PC-3 (cell line): ENCODE data around the gene ARHGAP42.

Source experiments
- EZH2 ChIP-seq: fragments of 300-600 bp; sonication (generic); IDR thresholded peaks from one replicate; pipeline ENCODE4 v1.6.1; 2017; ENCODE audit warnings: antibody characterized with exemption, mild to moderate bottlenecking, low read length; ENCODE audit not compliant: unreplicated experiment
- EZH2phosphoT487 ChIP-seq: fragments of 300-600 bp; sonication (generic); IDR thresholded peaks from 2 replicates; pipeline ENCODE4 v1.6.1; 2018; ENCODE audit warnings: mild to moderate bottlenecking, antibody characterized with exemption, low read length, borderline replicate concordance
- TF ChIP-seq, protein P1 (sequence below): fragments of 300-600 bp; sonication (generic); conservative IDR thresholded peaks from 2 replicates; pipeline ENCODE4 v1.5.1; 2017; ENCODE audit warnings: antibody characterized with exemption, low read depth, mild to moderate bottlenecking, low read length

- TF ChIP-seq, protein P1, sequence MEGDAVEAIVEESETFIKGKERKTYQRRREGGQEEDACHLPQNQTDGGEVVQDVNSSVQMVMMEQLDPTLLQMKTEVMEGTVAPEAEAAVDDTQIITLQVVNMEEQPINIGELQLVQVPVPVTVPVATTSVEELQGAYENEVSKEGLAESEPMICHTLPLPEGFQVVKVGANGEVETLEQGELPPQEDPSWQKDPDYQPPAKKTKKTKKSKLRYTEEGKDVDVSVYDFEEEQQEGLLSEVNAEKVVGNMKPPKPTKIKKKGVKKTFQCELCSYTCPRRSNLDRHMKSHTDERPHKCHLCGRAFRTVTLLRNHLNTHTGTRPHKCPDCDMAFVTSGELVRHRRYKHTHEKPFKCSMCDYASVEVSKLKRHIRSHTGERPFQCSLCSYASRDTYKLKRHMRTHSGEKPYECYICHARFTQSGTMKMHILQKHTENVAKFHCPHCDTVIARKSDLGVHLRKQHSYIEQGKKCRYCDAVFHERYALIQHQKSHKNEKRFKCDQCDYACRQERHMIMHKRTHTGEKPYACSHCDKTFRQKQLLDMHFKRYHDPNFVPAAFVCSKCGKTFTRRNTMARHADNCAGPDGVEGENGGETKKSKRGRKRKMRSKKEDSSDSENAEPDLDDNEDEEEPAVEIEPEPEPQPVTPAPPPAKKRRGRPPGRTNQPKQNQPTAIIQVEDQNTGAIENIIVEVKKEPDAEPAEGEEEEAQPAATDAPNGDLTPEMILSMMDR = no peak
- TF ChIP-seq EZH2phosphoT487 = no peak
- no peak for TF ChIP-seq EZH2
These were observed 87.0 kb downstream of the ARHGAP42 start for GRCh38 chr11:100774132-100774531.
